Measurements from ENCODE around the gene BGN. TPM values are rescaled to one million over a fixed set of nuclear protein-coding genes. Genes with fewer than 3 reads are reported as not detected.

BGN gene
- total and polyA plus RNA-seq, 8 donors, result 6.2 to 64.3 (median 16.2) TPM

DNA sequence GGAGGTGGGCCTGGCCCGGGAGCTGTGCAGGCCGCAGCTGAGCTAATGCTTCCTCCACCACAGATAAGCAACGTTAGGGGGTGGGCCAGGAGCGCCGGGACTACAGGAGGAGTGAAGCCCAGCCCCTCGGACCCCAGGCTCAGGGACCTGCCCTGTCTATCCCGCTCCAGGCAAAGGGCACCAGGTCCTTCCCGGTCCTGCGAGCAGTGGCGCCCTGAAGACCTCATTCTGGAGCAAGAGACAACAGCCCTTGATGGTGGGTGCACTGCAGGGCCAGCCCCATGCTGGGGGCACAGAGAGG lies 48.2 kb upstream of the BGN start:
- 54 to 74% (median 68%) methylated on average over 4 to 10 of the region's 10 CpGs; no CpG with 5 or more reads in 1 of the 5 donors for WGBS, 5 donors
- Histone ChIP-seq H3K4me3 (no peak overlapping the region), H3K27ac (no peak overlapping the region), H3K36me3 (peaks cover 0 to 34% (median 25%) of the 10 kb centered on the region in 4 donors), H3K9me3 (no peaks in the 10 kb centered on the region), H3K4me1 (no peaks in the 10 kb centered on the region), H3K27me3 (peaks cover 0 to 5% (median 0%) of the 10 kb centered on the region in 3 donors)
- intact Hi-C loops (cut with DNase I; ENCODE audit: low total_unique reads), result no loop called here
- TF ChIP-seq POLR2AphosphoS5 (IDR thresholded peaks at IDR 0.05) (no peak), EP300 (IDR thresholded peaks at IDR 0.05) (no peak), POLR2A (IDR thresholded peaks at IDR 0.05) (no peak), CTCF (IDR thresholded peaks at IDR 0.05) (no peak)
- no peak for DNase-seq

DNA sequence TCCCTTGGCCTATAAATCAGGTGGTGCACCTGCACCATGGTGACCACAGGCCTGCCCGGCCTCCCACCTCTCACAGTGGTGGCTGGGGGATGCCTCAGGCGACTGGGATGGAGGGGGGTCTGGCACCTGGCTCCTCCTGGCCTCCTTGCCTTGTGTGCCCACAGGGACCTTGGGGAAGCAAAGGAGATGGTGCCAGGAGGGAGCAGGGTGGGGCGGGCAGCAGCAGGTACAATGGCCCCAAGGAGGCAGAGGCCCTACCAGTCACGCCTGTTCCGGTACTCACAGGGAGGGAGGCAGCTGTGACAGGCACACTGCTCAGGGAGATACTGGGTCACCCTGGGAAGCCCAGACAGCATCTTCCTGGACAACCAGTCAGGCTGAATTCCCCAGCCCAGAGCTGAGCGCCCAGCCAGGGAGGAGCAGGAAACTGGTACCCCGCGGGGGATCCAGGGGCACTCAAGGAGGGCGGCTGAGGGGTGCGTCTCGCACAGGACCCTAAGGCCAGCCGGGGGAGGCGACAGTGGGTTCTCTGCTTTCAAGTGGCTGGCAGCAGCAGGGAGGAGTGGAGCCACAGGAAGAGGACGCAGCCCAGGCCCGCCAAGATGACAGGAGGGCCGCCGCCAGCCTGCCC lies 47.7 kb upstream of the BGN start:
- intact Hi-C loops (cut with DNase I; ENCODE audit: low total_unique reads), result no loop called here
- no peak overlapping the region for H3K4me3 ChIP-seq
- 86 to 93% (median 90%) methylated on average over 6 to 17 of the region's 17 CpGs for WGBS, 5 donors
- DNase-seq, result no peak
- H3K27me3 ChIP-seq, result peaks cover 0 to 5% (median 0%) of the 10 kb centered on the region in 3 donors
- no peaks in the 10 kb centered on the region for H3K4me1 ChIP-seq
- peaks cover 0 to 34% (median 26%) of the 10 kb centered on the region in 4 donors for H3K36me3 ChIP-seq
- H3K27ac ChIP-seq, result no peak overlapping the region
- H3K9me3 ChIP-seq, result no peaks in the 10 kb centered on the region
- TF ChIP-seq POLR2A (IDR thresholded peaks at IDR 0.05), result no peak

GRCh38 chrX:153447581-153447960 lies 47.2 kb upstream of the BGN start:
- no peak for TF ChIP-seq POLR2AphosphoS5 (IDR thresholded peaks at IDR 0.05)
- TF ChIP-seq CTCF (IDR thresholded peaks at IDR 0.05), result no peak
- TF ChIP-seq EP300 (IDR thresholded peaks at IDR 0.05), result no peak
- TF ChIP-seq POLR2A (IDR thresholded peaks at IDR 0.05), result no peak

DNA sequence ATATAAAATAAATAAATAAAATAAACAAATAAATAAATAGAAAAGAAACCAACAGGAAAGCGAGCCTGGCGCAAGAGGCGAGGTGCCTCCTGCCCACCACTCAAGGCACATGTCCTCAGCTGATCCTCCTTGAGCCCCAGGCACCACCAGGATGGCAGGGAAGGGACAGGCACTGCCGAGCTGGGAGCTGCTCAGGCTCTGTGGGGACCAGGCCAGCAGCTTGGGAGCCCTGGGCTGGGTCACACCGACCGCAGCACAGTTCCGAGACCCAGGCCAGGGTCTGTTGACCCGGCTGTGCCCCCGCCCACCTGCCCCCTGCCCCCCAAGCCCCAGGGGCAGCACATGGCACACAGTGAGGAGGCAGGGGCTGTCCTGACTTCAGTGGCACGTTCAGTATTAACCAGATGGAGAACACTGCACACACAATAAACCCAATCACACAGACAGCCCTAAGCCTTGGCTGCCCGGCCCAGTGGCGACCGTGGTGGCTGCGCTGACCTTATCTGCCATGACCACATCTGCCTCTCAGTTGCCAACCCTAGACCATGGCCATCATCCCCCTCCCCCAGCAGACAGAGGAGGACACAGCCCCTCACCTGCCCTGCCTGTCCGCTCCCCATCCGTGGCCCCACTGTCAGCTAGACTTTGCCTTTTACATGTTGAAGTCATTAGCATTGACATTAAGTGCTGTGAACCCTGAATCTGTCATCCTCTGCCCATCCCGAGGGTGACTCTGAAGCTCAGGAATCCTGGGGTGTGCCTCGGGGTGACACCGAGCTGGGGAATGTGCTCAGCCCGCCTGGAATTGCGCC lies 46.0 kb upstream of the BGN start:
- Histone ChIP-seq H3K27me3 (peaks cover 0 to 5% (median 0%) of the 10 kb centered on the region in 3 donors), H3K9me3 (no peaks in the 10 kb centered on the region), H3K4me1 (no peaks in the 10 kb centered on the region), H3K36me3 (peaks cover 0 to 41% (median 27%) of the 10 kb centered on the region in 4 donors), H3K27ac (no peak overlapping the region), H3K4me3 (no peak overlapping the region)
- 85 to 97% (median 92%) methylated on average over 17 to 21 of the region's 21 CpGs for WGBS, 5 donors
- intact Hi-C loops (cut with DNase I; ENCODE audit: low total_unique reads), result no loop called here
- no peak for DNase-seq
- TF ChIP-seq EP300 (IDR thresholded peaks at IDR 0.05) (no peak), POLR2A (IDR thresholded peaks at IDR 0.05) (no peak), POLR2AphosphoS5 (IDR thresholded peaks at IDR 0.05) (no peak), CTCF (IDR thresholded peaks at IDR 0.05) (no peak)

More at GRCh38 chrX:153447581-153447960, 47.2 kb upstream of the BGN start:
- H3K4me3 ChIP-seq, result no peak overlapping the region
- intact Hi-C loops (cut with DNase I; ENCODE audit: low total_unique reads), result no loop called here
- no peak overlapping the region for H3K27ac ChIP-seq
- no peak for DNase-seq
- 81 to 88% (median 83%) methylated on average over 6 to 8 of the region's 8 CpGs for WGBS, 5 donors
- peaks cover 0 to 5% (median 0%) of the 10 kb centered on the region in 3 donors for H3K27me3 ChIP-seq
- no peaks in the 10 kb centered on the region for H3K4me1 ChIP-seq
- H3K36me3 ChIP-seq, result peaks cover 0 to 35% (median 26%) of the 10 kb centered on the region in 4 donors
- no peaks in the 10 kb centered on the region for H3K9me3 ChIP-seq

Measured in stomach (tissue), 9 donors.